Tibial nerve (tissue), 4 donors: ENCODE results near the gene RCOR2.

ENCODE experiments used
- CTCF ChIP-seq, 5 experiments: fragments of 200-600 bp in 3 of 5; fragments of 450-650 bp in 2 of 5; sonication (generic) in 3 of 5; IDR thresholded peaks; one replicate each; pipeline ENCODE4 v1.5.1; 2016 to 2019; ENCODE audit warnings: antibody characterized with exemption in 5 of 5, mild to moderate bottlenecking in 3 of 5, moderate library complexity in 2 of 5
- EP300 ChIP-seq, 2 donors: sonication (generic); formaldehyde crosslinking; IDR thresholded peaks; one replicate each; pipeline ENCODE4 v1.6.1; 2017; ENCODE audit warnings: antibody characterized with exemption in 2 of 2, mild to moderate bottlenecking in 1 of 2
- POLR2A ChIP-seq, 2 donors: fragments of 450-650 bp; IDR thresholded peaks; one replicate each; pipeline ENCODE4 v1.6.1; 2017; ENCODE audit warnings: antibody characterized with exemption in 2 of 2, mild to moderate bottlenecking in 2 of 2, moderate library complexity in 2 of 2

DNA sequence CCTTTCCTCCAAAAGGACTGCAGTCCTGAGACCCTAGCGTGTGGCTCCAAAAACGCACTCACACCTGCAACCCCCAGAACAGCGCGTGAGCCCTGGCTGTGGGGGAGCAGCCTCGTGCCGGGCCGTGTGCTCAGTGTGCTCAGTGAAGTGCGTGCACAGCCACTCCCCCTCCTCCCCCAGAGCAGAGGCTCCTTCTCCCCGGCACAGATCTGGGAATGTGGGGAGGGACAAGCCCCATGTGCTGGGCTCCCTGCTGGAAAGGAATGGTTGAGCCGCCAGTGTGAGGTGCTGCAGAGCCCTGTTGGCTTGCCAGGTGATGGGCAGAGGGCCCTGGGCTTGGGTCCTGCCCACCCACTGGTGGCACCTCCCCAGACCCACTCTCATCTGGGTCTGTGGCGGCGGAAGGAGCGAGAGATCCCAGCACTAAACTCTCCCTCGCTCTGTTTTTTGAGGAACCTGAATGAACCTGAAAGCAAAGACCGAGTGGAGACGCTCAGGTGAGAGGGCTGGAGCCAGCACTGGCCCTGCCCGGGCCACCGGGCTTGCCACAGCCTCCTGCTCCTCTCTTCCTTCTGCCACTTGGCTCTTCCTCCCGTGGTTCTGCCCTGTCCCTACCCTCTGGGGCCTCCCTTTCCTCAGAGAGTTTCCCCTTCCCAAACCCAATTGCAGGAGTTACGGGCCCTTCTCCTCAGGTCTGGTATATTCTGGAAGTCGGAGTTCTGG is 9.0 kb downstream of the RCOR2 start:
- TF ChIP-seq CTCF (IDR thresholded peaks at IDR 0.05) (no peak), POLR2A (IDR thresholded peaks at IDR 0.05) (no peak), EP300 (IDR thresholded peaks at IDR 0.05) (no peak)
